NT2/D1 (cell line): ENCODE results near the gene HIPK3.

Source experiments
- DNase-seq: peaks from one replicate; pipeline ENCODE4 v3.0.0-alpha.2; 2011; ENCODE audit warnings: low read depth, low spot score
- H3K27me3 ChIP-seq: 2 replicates; pipeline ENCODE4 v1.6.0; 2011; ENCODE audit warnings: mild to moderate bottlenecking; ENCODE audit not compliant: insufficient read length, insufficient read depth
- H3K36me3 ChIP-seq: 2 replicates; pipeline ENCODE4 v1.6.1; 2011; ENCODE audit warnings: mild to moderate bottlenecking, low read length, mixed read lengths; ENCODE audit not compliant: insufficient read depth, insufficient read length
- H3K4me1 ChIP-seq: 2 replicates; pipeline ENCODE4 v1.5.1; 2011; ENCODE audit not compliant: insufficient read depth, insufficient read length
- H3K4me3 ChIP-seq: 2 replicates; pipeline ENCODE4 v1.5.1; 2011; ENCODE audit warnings: low read depth; ENCODE audit not compliant: insufficient read length
- H3K9ac ChIP-seq: 2 replicates; pipeline ENCODE4 v1.6.0; 2011; ENCODE audit warnings: low read depth; ENCODE audit not compliant: insufficient read length
- H3K9me3 ChIP-seq: 2 replicates; pipeline ENCODE4 v1.5.1; 2011; ENCODE audit warnings: mild to moderate bottlenecking, low read length; ENCODE audit not compliant: insufficient read depth
- SUZ12 ChIP-seq: IDR thresholded peaks from 2 replicates; pipeline ENCODE4 v1.6.1; 2011; ENCODE audit not compliant: insufficient read length, insufficient read depth; ENCODE audit errors: extremely low read depth
- YY1 ChIP-seq: IDR thresholded peaks from 2 replicates; pipeline ENCODE4 v1.6.1; 2011; ENCODE audit not compliant: insufficient read length, insufficient read depth
- ZNF274 ChIP-seq: IDR thresholded peaks from 2 replicates; pipeline ENCODE4 v1.6.1; 2011; ENCODE audit warnings: mild to moderate bottlenecking, low read depth, low read length

The HIPK3 gene

DNA sequence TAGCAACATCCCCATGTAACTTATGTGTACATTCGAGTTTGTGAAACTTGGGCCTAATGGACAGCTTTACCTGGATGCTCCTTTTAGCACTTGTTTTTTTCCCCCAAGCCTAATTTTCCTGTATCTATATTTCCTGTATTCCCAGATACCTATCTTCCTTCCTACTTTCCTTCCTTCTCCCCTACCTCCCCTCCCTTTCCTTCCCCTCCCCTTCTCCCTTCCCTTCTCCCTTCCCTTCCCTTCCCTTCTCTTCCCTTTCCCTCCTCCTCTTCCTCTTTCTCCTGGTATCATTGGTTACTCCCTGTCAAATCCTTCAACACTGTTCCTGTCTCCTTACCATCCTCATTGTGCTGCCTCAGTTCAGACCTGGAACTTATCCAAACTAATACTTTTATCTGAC, 111.8 kb downstream of the HIPK3 start:
- Histone ChIP-seq H3K27me3 (no peaks in the 10 kb centered on the region), H3K9ac (no peak overlapping the region), H3K36me3 (no peaks in the 10 kb centered on the region), H3K9me3 (no peaks in the 10 kb centered on the region), H3K4me1 (no peaks in the 10 kb centered on the region), H3K4me3 (no peak overlapping the region)
- TF ChIP-seq YY1, result no peak
- no peak for TF ChIP-seq ZNF274
- DNase-seq, result no peak

DNA sequence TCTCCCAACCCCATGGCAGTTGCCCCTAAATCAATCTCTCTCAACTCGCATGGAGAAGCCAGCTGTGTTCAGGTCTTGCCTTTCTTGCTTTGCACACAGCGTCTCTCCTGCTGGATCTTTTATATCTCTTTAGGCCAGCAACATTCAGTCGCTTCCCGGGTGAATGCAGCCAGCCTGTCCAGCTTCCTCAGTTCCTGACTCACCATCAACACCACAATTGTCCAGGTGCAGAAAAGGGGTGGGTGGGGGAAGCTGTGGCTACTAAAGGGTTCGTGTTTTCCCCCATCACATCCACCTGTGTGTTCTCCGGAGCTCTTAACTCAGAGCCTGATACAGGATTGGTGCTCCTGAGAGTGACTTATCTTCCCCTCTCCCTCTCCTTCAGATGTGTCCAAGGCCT, 116.5 kb downstream of the HIPK3 start:
- Histone ChIP-seq H3K4me1 (no peaks in the 10 kb centered on the region), H3K9ac (no peak overlapping the region), H3K27me3 (peaks cover 35% of the 10 kb centered on the region), H3K4me3 (no peak overlapping the region), H3K36me3 (no peaks in the 10 kb centered on the region), H3K9me3 (no peaks in the 10 kb centered on the region)
- no peak for DNase-seq
- TF ChIP-seq YY1, result no peak
- TF ChIP-seq SUZ12, result no peak
- no peak for TF ChIP-seq ZNF274

DNA sequence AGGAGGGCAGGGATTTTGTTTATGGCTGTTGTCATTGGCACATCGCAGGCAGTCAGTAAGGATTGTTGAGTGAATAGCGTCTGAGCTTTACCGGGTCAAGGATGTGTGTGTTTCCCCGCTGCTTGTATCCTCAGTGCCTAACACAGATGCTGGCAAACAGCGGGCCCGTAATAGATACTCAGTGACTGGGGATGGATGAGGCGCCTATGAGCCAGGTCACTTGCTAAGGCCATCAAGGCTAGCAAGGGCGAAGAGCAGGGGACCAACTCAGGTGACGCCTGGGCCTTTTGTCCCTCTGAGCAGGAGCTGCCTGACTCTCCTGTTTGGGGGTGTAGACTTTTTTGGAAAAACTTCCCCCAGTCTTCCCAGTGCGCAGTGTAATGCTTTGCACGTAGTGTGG, 118.1 kb downstream of the HIPK3 start:
- peaks cover 45% of the 10 kb centered on the region for H3K27me3 ChIP-seq
- no peaks in the 10 kb centered on the region for H3K9me3 ChIP-seq
- TF ChIP-seq SUZ12, result no peak
- TF ChIP-seq ZNF274, result no peak
- TF ChIP-seq YY1, result no peak
- no peaks in the 10 kb centered on the region for H3K36me3 ChIP-seq
- peak overlapping the region; percentile 64 for H3K9ac ChIP-seq
- H3K4me3 ChIP-seq, result peak overlapping the region; percentile 51
- no peak for DNase-seq
- no peaks in the 10 kb centered on the region for H3K4me1 ChIP-seq

DNA sequence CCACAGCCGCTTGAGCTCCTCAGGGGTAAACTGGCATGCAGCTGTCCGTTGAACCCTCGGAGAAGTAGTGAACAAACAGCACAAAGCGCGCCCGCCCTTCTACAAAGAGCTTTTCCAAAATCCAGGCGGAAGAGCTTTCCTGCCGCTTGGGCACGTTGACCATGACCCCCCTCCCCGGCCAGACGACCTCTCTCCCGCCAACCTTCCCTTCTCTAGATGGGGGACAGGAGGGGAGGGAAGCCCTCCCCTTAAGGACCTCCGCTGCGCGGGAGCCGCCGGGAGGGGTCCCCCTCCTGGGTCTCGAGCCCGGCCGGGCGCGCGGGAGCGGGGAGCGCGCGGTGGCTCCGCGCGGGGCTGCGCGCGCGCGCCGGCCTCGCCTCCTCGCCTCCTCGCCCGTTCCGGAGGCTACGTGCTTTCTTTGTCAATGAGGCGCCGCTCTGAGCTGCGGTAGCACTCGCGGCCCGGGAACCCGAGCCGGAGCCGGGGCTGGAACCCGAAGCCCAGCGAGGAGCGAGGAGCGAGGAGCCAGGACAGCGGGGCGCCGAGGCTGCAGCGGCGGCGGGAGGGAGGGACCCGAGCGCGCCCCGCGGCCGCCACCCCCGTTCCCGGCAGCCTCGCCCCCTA, 118.6 kb downstream of the HIPK3 start, which contains the start of gene KIAA1549L:
Gene KIAA1549L (plus strand): TSS at position 421 of the 624 bp plus-strand sequence.
- Histone ChIP-seq H3K27me3 (peaks cover 45% of the 10 kb centered on the region), H3K36me3 (no peaks in the 10 kb centered on the region), H3K9ac (peak within 1 kb of the TSS; percentile 64), H3K9me3 (no peaks in the 10 kb centered on the region), H3K4me1 (no peaks in the 10 kb centered on the region), H3K4me3 (peak within 1 kb of the TSS; percentile 51)
- no peak for DNase-seq
- TF ChIP-seq YY1 (no peak), SUZ12 (no peak), ZNF274 (no peak)

DNA sequence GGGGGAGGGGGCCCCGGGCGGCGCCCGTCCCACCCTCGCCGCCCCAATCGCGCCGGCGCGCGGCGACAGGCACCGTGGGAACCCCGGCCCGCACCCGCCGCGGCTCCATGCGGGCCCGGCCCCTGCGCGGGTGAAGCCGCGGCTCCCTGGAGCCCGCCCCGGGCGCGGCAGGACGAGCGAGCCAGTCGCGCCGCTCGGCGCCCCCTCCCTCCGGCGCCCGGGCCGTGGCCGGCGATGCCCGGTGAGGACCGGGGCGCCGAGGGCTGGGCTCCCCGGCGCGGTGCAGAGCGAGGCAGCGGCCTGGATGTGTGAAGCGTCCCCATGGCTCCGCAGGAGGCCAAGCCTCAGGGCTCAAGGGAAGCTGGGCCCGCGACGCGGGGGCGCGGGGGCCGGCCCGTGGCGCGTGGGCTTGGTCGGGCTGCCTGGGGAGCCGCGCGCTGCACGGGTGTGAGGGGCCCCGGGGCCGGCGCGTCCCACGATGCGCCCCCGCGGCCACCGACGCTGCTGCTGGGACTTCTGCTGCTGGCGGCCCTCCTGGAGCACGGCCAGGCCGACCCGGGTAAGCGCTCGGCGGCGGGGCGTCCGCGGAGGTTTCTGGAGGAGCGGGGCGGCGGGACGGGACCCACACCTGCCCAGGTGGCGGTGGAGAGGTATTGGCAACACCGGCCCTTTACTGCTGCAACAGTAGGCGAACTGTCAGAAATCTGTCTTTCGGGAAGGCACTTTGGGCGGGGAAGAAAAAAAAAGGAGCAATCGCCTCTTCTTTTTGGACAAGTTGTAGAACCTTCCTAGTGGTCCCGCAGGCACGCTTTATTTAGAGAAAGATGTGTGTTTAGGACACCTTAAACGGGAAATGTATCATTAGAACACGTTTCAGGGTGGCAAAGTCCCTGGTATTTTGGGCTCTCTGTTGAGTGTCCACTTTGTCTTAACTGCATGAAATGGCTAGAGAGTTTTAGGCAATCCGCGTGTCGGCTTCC, 119.4 kb downstream of the HIPK3 start:
- H3K9ac ChIP-seq, result peak overlapping the region; percentile 64
- DNase-seq, result no peak
- H3K9me3 ChIP-seq, result 0 out of 2 replicates have a peak, but pooled peaks cover 2% of the 10 kb centered on the region
- H3K4me3 ChIP-seq, result peak overlapping the region; percentile 51
- H3K4me1 ChIP-seq, result no peaks in the 10 kb centered on the region
- TF ChIP-seq ZNF274, result no peak
- no peak for TF ChIP-seq SUZ12
- TF ChIP-seq YY1, result no peak
- H3K27me3 ChIP-seq, result peaks cover 45% of the 10 kb centered on the region
- H3K36me3 ChIP-seq, result no peaks in the 10 kb centered on the region

DNA sequence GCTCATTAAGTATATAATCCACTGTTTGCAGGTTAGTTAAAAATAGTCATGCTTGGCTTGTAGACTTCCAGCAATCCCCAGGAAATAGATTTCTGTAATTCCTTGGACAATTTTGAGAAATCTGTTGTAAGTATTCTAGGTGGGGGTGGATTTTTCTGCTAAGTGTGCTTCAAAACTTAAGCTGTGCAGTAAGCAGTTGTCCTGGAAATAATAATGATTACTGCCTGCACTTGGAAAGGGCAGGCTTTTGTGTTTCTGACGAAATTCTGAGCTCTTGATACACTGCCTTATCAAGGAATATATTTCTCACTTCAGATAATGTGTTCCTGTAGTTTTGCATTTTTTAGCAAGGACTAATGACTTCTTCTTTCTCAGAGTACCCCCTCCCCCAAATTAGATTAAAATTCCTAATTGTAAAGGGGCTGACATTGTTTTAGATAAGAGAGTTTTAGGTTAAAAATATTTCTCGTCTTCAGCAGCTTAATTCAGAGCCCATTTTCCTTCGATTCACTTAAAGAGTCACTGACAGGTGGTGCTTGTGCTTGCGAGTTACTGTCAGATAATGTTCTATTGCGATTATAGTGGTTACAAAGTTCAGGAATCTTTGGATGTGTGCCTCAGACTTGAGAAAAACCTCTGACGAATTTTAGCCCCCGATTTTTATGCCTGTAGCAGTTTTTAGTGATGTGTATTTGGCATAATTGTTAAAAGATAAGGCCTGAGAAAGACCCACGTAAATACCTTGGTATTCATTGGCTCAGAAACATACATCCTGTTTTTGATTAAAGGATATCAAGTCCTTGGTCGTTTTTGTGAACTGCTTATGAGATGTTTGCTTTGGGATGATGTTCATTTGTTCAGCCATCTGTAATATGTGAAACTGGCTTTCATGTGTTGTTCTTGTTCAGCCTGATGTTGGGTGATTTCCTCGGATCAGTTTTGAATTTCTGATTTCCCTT, 120.5 kb downstream of the HIPK3 start:
- DNase-seq, result no peak
- no peak overlapping the region for H3K4me3 ChIP-seq
- 0 out of 2 replicates have a peak, but pooled peaks cover 3% of the 10 kb centered on the region for H3K9me3 ChIP-seq
- peaks cover 45% of the 10 kb centered on the region for H3K27me3 ChIP-seq
- no peaks in the 10 kb centered on the region for H3K36me3 ChIP-seq
- no peak overlapping the region for H3K9ac ChIP-seq
- no peaks in the 10 kb centered on the region for H3K4me1 ChIP-seq
- TF ChIP-seq SUZ12 (no peak), YY1 (no peak), ZNF274 (no peak)

DNA sequence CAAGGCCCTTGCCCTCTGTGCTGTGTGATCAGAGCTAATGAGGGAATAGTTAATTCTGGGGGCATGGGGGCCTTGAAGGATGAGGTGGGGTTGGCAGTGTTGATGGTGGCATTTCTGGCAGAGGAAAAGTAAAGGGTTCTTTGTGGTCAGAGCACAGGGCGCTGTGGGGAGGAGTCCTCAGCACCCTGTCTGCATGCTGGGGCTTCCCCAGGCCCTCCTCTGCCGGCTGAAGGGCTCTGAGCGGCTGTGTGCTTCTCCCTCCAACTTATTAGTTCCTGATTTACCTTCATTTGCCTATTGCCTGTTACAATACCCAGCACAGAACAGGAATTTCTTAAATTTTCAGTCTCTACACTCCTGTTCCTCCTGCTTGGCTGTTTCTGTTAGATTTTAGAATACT, 122.8 kb downstream of the HIPK3 start:
- Histone ChIP-seq H3K27me3 (peaks cover 39% of the 10 kb centered on the region), H3K4me1 (no peaks in the 10 kb centered on the region), H3K4me3 (no peak overlapping the region), H3K36me3 (no peaks in the 10 kb centered on the region), H3K9ac (no peak overlapping the region), H3K9me3 (0 out of 2 replicates have a peak, but pooled peaks cover 3% of the 10 kb centered on the region)
- no peak for TF ChIP-seq SUZ12
- no peak for TF ChIP-seq ZNF274
- TF ChIP-seq YY1, result no peak
- no peak for DNase-seq
